Measurements from ENCODE around the gene VASH2. TPM values are rescaled to one million over a fixed set of nuclear protein-coding genes. Genes with fewer than 3 reads are reported as not detected.

Gene VASH2
- total and polyA plus RNA-seq, 2 experiments from 2014 or later = 129 to 381 TPM

DNA sequence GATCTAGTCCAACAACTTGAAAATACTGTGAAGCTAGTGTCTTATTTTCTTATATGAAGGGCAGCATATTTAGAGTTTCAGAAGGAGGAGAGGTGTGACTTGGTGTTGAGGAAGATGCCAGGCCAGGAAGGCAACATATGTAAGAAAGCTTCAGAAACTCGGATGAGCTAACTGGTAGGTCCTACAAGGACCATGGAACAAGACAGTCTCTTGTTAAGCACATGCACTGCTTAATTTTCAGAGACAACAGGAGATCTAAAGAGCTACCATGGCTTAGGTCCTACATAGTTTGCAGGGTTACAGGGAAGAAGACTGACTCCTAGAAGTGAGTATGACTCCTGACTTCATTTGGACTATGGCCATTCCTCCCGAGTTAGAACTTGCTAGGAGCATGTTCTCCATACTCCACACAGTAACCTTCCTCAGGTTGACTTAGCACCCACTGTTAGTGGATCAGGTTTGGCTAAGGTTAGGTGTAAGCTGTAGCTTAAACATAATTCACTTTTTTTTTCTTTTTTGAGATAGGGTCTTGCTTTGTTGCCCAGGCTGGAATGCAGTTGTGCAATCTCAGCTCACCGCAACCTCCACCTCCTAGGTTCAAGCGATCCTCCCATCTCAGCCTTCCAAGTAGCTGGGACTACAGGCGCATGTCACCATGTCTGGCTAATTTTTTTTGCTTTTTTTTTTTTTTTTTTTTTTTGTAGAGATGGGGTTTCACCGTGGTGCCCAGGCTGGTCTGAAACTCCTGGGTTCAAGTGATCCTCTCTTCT lies 34.4 kb downstream of the VASH2 start:
- TF ChIP-seq POLR2AphosphoS5 (IDR thresholded peaks at IDR 0.05; ENCODE audit: low read depth) (peak; percentile 55), NANOG (IDR thresholded peaks at IDR 0.05; ENCODE audit: borderline replicate concordance) (no peak), STAT1 (IDR thresholded peaks at IDR 0.05; ENCODE audit: unreplicated experiment) (no peak)
- TF ChIP-seq, protein P1, sequence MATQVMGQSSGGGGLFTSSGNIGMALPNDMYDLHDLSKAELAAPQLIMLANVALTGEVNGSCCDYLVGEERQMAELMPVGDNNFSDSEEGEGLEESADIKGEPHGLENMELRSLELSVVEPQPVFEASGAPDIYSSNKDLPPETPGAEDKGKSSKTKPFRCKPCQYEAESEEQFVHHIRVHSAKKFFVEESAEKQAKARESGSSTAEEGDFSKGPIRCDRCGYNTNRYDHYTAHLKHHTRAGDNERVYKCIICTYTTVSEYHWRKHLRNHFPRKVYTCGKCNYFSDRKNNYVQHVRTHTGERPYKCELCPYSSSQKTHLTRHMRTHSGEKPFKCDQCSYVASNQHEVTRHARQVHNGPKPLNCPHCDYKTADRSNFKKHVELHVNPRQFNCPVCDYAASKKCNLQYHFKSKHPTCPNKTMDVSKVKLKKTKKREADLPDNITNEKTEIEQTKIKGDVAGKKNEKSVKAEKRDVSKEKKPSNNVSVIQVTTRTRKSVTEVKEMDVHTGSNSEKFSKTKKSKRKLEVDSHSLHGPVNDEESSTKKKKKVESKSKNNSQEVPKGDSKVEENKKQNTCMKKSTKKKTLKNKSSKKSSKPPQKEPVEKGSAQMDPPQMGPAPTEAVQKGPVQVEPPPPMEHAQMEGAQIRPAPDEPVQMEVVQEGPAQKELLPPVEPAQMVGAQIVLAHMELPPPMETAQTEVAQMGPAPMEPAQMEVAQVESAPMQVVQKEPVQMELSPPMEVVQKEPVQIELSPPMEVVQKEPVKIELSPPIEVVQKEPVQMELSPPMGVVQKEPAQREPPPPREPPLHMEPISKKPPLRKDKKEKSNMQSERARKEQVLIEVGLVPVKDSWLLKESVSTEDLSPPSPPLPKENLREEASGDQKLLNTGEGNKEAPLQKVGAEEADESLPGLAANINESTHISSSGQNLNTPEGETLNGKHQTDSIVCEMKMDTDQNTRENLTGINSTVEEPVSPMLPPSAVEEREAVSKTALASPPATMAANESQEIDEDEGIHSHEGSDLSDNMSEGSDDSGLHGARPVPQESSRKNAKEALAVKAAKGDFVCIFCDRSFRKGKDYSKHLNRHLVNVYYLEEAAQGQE (IDR thresholded peaks at IDR 0.05; ENCODE audit: unreplicated experiment) = no peak
- Histone ChIP-seq H3F3A (replicated peaks; ENCODE audit: low read depth) (peaks cover 90% of the 10 kb centered on the region), H3K79me2 (replicated peaks; ENCODE audit: insufficient read depth) (no peaks in the 10 kb centered on the region), H3K4me3 (no peak overlapping the region), H3K36me3 (ENCODE audit: insufficient read depth) (peaks cover 55% of the 10 kb centered on the region), H3K4me1 (ENCODE audit: insufficient read depth) (peaks cover 37% of the 10 kb centered on the region), H3K9me2 (ENCODE audit: insufficient read depth) (peaks cover 3% of the 10 kb centered on the region; the same call in 1 of the 2 replicates), H3K27ac (ENCODE audit: low read depth) (peak overlapping the region; percentile 36), H2AFZ (no peak overlapping the region), H3K4me2 (no peak overlapping the region), H3K27me3 (ENCODE audit: insufficient read depth) (no peaks in the 10 kb centered on the region), H4K20me1 (replicated peaks; ENCODE audit: insufficient read depth) (peaks cover 16% of the 10 kb centered on the region)
- Mint-ChIP-seq H3K4me3 (no peak overlapping the region), H3K4me1 (peaks cover 46% of the 10 kb centered on the region), H3K27ac (peak overlapping the region; percentile 37), H3K27me3 (ENCODE audit: insufficient read depth, low read depth, poor library complexity) (peaks cover 16% of the 10 kb centered on the region), H3K9me3 (no peaks in the 10 kb centered on the region), H3K36me3 (ENCODE audit: low read depth) (peaks cover 90% of the 10 kb centered on the region)
- ATAC-seq = no peak
- no peak for DNase-seq (ENCODE audit: low spot score)

DNA sequence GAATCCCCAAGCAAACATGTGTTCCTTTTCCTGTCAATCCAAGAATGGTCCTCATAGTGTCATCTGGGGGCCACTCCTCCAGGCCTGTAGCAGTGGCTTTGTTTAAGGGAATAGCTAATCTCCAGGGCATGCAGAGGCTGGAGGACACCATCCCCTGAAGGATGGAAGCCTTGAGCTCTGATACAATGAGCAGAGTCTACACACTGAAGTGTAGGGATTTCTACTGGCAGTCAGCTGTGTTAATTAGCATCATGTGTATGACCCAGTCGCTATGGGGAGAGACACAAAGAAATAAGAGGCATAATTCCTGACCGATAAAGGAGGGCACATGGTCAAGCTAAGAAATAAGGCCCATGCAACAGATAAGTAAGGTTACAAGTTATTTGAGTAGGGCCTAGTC lies 36.2 kb downstream of the VASH2 start:
- H3K4me3 Mint-ChIP-seq = no peak overlapping the region; the same call in 2 of the 3 replicates
- peaks cover 6% of the 10 kb centered on the region for H4K20me1 ChIP-seq (replicated peaks; ENCODE audit: insufficient read depth)
- peaks cover 33% of the 10 kb centered on the region for H3K4me1 Mint-ChIP-seq
- peaks cover 62% of the 10 kb centered on the region for H3K36me3 ChIP-seq (ENCODE audit: insufficient read depth)
- H3K4me2 ChIP-seq = no peak overlapping the region
- no peaks in the 10 kb centered on the region for H3K79me2 ChIP-seq (replicated peaks; ENCODE audit: insufficient read depth)
- H3K4me3 ChIP-seq = no peak overlapping the region
- peaks cover 3% of the 10 kb centered on the region; the same call in 1 of the 2 replicates for H3K9me2 ChIP-seq (ENCODE audit: insufficient read depth)
- no peaks in the 10 kb centered on the region for H3K27me3 ChIP-seq (ENCODE audit: insufficient read depth)
- DNase-seq (ENCODE audit: low spot score) = no peak
- TF ChIP-seq ZNF114 (CRISPR knock-in tag; IDR thresholded peaks at IDR 0.05) (no peak), POLR2AphosphoS5 (IDR thresholded peaks at IDR 0.05; ENCODE audit: low read depth) (peak; percentile 25)
- no peak overlapping the region for H2AFZ ChIP-seq
- peak overlapping the region; percentile 41; the same call in 1 of the 2 replicates for H3K27ac Mint-ChIP-seq
- H3K27ac ChIP-seq (ENCODE audit: low read depth) = no peak overlapping the region
- ATAC-seq = peak; percentile 7; the same call in 2 of the 3 replicates
- peaks cover 82% of the 10 kb centered on the region for H3F3A ChIP-seq (replicated peaks; ENCODE audit: low read depth)
- peaks cover 18% of the 10 kb centered on the region for H3K4me1 ChIP-seq (ENCODE audit: insufficient read depth)
- peaks cover 87% of the 10 kb centered on the region for H3K36me3 Mint-ChIP-seq (ENCODE audit: low read depth)
- H3K27me3 Mint-ChIP-seq (ENCODE audit: insufficient read depth, low read depth, poor library complexity) = peaks cover 16% of the 10 kb centered on the region
- H3K9me3 Mint-ChIP-seq = no peaks in the 10 kb centered on the region
